HEK293 (cell line): Measurements from ENCODE around the gene BYSL.

Source experiments
- CTCF ChIA-PET: fragments of 350-600 bp; formaldehyde crosslinking; extraction: SDS; loops from one replicate; lab custom pipeline; 2021; ENCODE audit warnings: antibody characterized with exemption; lab: Yijun Ruan, JAX
- POLR2A ChIA-PET: fragments of 300-600 bp; formaldehyde crosslinking; extraction: SDS; loops from one replicate; lab custom pipeline; 2020; ENCODE audit warnings: antibody characterized with exemption, inconsistent platforms; lab: Yijun Ruan, JAX
- H3K27ac ChIP-seq: fragments of 200-500 bp; sonication (Bioruptor generic); 2 replicates; pipeline ENCODE4 v1.5.1; 2014; ENCODE audit warnings: low read depth, low read length, control low read depth, inconsistent platforms; ENCODE audit errors: extremely low read depth
- H3K36me3 ChIP-seq, 2 experiments: fragments of 200-500 bp in 1 of 2; sonication (Bioruptor generic) in 1 of 2; 1 replicate in 1 of 2; 2 replicates in 1 of 2; pipeline ENCODE4 v1.5.1; 2014 to 2017; ENCODE audit warnings: inconsistent platforms in 2 of 2, low read length in 2 of 2; ENCODE audit not compliant: control insufficient read depth in 2 of 2, insufficient read depth in 1 of 2
- H3K4me1 ChIP-seq: fragments of 200-500 bp; sonication (Bioruptor generic); 2 replicates; pipeline ENCODE4 v1.5.1; 2014; ENCODE audit warnings: mild to moderate bottlenecking, low read length, inconsistent platforms; ENCODE audit not compliant: control insufficient read depth, insufficient read depth
- H3K4me3 ChIP-seq: 2 replicates; pipeline ENCODE4 v1.5.1; 2011; ENCODE audit warnings: low read depth, mild to moderate bottlenecking, control low read depth, low read length, moderate library complexity
- H3K9me3 ChIP-seq: fragments of 200-500 bp; sonication (Bioruptor generic); 2 replicates; pipeline ENCODE4 v1.5.1; 2014; ENCODE audit warnings: low read depth, low read length, inconsistent platforms; ENCODE audit not compliant: control insufficient read depth, insufficient read depth
- BCL11B ChIP-seq: fragments of 450-650 bp; formaldehyde crosslinking; IDR thresholded peaks from 2 replicates; pipeline ENCODE4 v1.5.1; 2016; ENCODE audit warnings: low read depth, missing biosample characterization, missing genetic modification characterization
- CTCF ChIP-seq: fragments of 450-650 bp; formaldehyde crosslinking; IDR thresholded peaks from 2 replicates; pipeline ENCODE4 v1.5.1; 2016; ENCODE audit warnings: missing biosample characterization, missing genetic modification characterization
- FEZF1 ChIP-seq: fragments of 450-650 bp; formaldehyde crosslinking; IDR thresholded peaks from 2 replicates; pipeline ENCODE4 v1.5.1; 2016; ENCODE audit warnings: missing biosample characterization, missing genetic modification characterization
- IKZF3 ChIP-seq: fragments of 450-650 bp; IDR thresholded peaks from 2 replicates; pipeline ENCODE4 v1.5.0; 2018; ENCODE audit warnings: missing biosample characterization, mild to moderate bottlenecking, missing genetic modification characterization, moderate library complexity
- PRDM1 ChIP-seq: fragments of 450-650 bp; formaldehyde crosslinking; IDR thresholded peaks from 2 replicates; pipeline ENCODE4; 2016; ENCODE audit warnings: missing biosample characterization, missing genetic modification characterization
- PRDM4 ChIP-seq: fragments of 450-650 bp; formaldehyde crosslinking; IDR thresholded peaks from 2 replicates; pipeline ENCODE4 v1.5.1; 2017; ENCODE audit warnings: missing biosample characterization, missing genetic modification characterization
- SP2 ChIP-seq: fragments of 450-650 bp; formaldehyde crosslinking; IDR thresholded peaks from 2 replicates; pipeline ENCODE4 v1.5.1; 2016; ENCODE audit warnings: missing biosample characterization, missing genetic modification characterization
- ZBTB17 ChIP-seq: fragments of 450-650 bp; formaldehyde crosslinking; IDR thresholded peaks from 2 replicates; pipeline ENCODE4 v1.5.1; 2016; ENCODE audit warnings: missing biosample characterization, missing genetic modification characterization
- ZBTB48 ChIP-seq: fragments of 450-650 bp; formaldehyde crosslinking; IDR thresholded peaks from 2 replicates; pipeline ENCODE4 v1.5.1; 2016; ENCODE audit warnings: missing biosample characterization, missing genetic modification characterization
- ZFHX2 ChIP-seq: fragments of 450-650 bp; formaldehyde crosslinking; conservative IDR thresholded peaks from 2 replicates; pipeline ENCODE4 v1.5.1; 2016; ENCODE audit warnings: missing biosample characterization, missing genetic modification characterization
- ZNF114 ChIP-seq: fragments of 450-650 bp; formaldehyde crosslinking; IDR thresholded peaks from 2 replicates; pipeline ENCODE4 v1.5.0; 2017; ENCODE audit warnings: missing biosample characterization, missing genetic modification characterization
- ZNF214 ChIP-seq: fragments of 450-650 bp; formaldehyde crosslinking; IDR thresholded peaks from 2 replicates; pipeline ENCODE4 v1.5.1; 2017; ENCODE audit warnings: missing biosample characterization, mild to moderate bottlenecking, missing genetic modification characterization, borderline replicate concordance
- ZNF24 ChIP-seq: fragments of 450-650 bp; formaldehyde crosslinking; IDR thresholded peaks from 2 replicates; pipeline ENCODE4 v1.5.1; 2016; ENCODE audit warnings: missing biosample characterization, missing genetic modification characterization
- ZNF416 ChIP-seq: fragments of 450-650 bp; formaldehyde crosslinking; IDR thresholded peaks from 2 replicates; pipeline ENCODE4 v1.5.1; 2016; ENCODE audit warnings: missing biosample characterization, missing genetic modification characterization
- ZNF571 ChIP-seq: fragments of 450-650 bp; formaldehyde crosslinking; IDR thresholded peaks from 2 replicates; pipeline ENCODE4 v1.5.0; 2017; ENCODE audit warnings: missing biosample characterization, missing genetic modification characterization
- ZNF600 ChIP-seq: fragments of 450-650 bp; formaldehyde crosslinking; IDR thresholded peaks from 2 replicates; pipeline ENCODE4 v1.5.1; 2016; ENCODE audit warnings: missing biosample characterization, missing genetic modification characterization
- ZNF621 ChIP-seq: fragments of 450-650 bp; formaldehyde crosslinking; IDR thresholded peaks from 2 replicates; pipeline ENCODE4 v1.5.1; 2017; ENCODE audit warnings: missing biosample characterization, missing genetic modification characterization
- ZNF623 ChIP-seq: fragments of 450-650 bp; formaldehyde crosslinking; IDR thresholded peaks from 2 replicates; pipeline ENCODE4 v1.5.1; 2016; ENCODE audit warnings: missing biosample characterization, missing genetic modification characterization
- ZSCAN30 ChIP-seq: fragments of 450-650 bp; IDR thresholded peaks from 2 replicates; pipeline ENCODE4 v1.5.1; 2018; ENCODE audit warnings: missing biosample characterization, mild to moderate bottlenecking, missing genetic modification characterization, moderate library complexity
- TF ChIP-seq, protein P1 (sequence below): fragments of 450-650 bp; formaldehyde crosslinking; IDR thresholded peaks from 2 replicates; pipeline ENCODE4 v1.5.1; 2016; ENCODE audit warnings: missing biosample characterization, missing genetic modification characterization
- TF ChIP-seq, protein P2 (sequence below): fragments of 450-650 bp; formaldehyde crosslinking; IDR thresholded peaks from 2 replicates; pipeline ENCODE4 v1.5.1; 2016; ENCODE audit warnings: missing biosample characterization, missing genetic modification characterization
- TF ChIP-seq, protein P3 (sequence below): IDR thresholded peaks from 2 replicates; pipeline ENCODE4 v1.6.1; 2011; ENCODE audit warnings: mild to moderate bottlenecking, low read depth, low read length, borderline replicate concordance
- TF ChIP-seq, protein P4 (sequence below): fragments of 450-650 bp; formaldehyde crosslinking; IDR thresholded peaks from 2 replicates; pipeline ENCODE4 v1.5.1; 2016; ENCODE audit warnings: missing biosample characterization, missing genetic modification characterization, low read depth

Gene BYSL

GRCh38 chr6:41938590-41939175 lies 17.4 kb downstream of the BYSL start:
- Histone ChIP-seq H3K4me1 (peaks cover 20% of the 10 kb centered on the region), H3K36me3 (peaks cover 6 to 48% of the 10 kb centered on the region in 2 experiments), H3K9me3 (no peaks in the 10 kb centered on the region), H3K4me3 (no peak overlapping the region), H3K27ac (no peak overlapping the region)
- CTCF ChIA-PET, result interaction anchor here (0.6 to 13.4 kb wide), 16 partner anchors 9 to 373 kb away, joined by 3 to 160 read pairs (median 4); partner anchors contain the start of genes BYSL, MED20 and TOMM6
- POLR2A ChIA-PET, result interaction anchor here (0.6 to 3.3 kb wide), 5 partner anchors 11 to 1626 kb away, joined by 3 to 19 read pairs (median 4); partner anchors contain the start of genes BYSL and MED20
- TF ChIP-seq IKZF3 (tag by site-specific recombination) (peak; percentile 45; the same call in 1 of the 2 replicates), ZSCAN30 (tag by site-specific recombination) (no peak), CTCF (tag by site-specific recombination) (peak; percentile 65), ZNF623 (tag by site-specific recombination) (no peak), ZFHX2 (tag by site-specific recombination) (0 out of 2 replicates have a peak, but pooled peaks have one; percentile 12), ZNF214 (tag by site-specific recombination) (no peak), ZNF416 (no peak), FEZF1 (tag by site-specific recombination) (no peak), ZBTB17 (no peak), ZNF621 (tag by site-specific recombination) (no peak)
- TF ChIP-seq, protein P1, sequence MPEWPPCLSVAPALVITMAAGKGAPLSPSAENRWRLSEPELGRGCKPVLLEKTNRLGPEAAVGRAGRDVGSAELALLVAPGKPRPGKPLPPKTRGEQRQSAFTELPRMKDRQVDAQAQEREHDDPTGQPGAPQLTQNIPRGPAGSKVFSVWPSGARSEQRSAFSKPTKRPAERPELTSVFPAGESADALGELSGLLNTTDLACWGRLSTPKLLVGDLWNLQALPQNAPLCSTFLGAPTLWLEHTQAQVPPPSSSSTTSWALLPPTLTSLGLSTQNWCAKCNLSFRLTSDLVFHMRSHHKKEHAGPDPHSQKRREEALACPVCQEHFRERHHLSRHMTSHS (tag by site-specific recombination), result no peak

DNA sequence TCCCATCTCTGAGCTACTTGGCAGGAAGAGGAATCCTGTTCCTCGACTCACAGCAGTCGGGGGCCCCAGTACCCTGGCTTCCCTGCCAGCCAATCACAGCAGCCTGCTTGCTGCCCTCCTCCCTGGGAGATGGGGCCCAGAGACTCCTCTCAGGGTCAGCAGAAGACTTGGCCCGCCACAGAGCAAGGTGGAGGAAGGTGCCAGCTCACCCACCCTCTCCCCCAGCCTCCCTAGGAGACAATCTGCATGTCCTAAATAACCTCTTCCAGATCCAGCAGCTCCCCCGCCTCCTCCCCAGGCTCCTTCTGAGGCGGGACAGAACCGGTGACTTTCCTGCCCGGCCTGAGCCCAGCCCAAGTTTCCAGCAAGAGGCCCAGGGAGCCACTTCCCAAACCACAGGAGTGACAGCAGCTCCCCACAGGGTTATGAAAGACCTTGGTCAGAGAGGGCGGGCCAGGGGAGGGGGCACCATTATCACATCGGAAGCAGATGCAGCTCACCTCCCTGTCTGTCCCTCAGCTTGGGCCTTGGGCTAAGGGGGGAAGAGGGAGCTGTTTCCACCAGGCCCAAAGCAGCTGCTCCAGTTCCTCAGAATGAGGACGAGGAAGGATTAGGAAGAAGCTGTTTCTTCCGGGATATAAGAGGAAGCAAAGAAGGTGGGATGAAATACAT lies 18.0 kb downstream of the BYSL start:
- ChIA-PET POLR2A (interaction anchor here (0.5 to 3.3 kb wide), 8 partner anchors 11 to 1625 kb away, joined by 3 to 19 read pairs (median 4); partner anchors contain the start of genes BYSL, MED20 and TAF8), CTCF (interaction anchor here (0.6 to 13.4 kb wide), 17 partner anchors 9 to 372 kb away, joined by 3 to 160 read pairs (median 4); partner anchors contain the start of genes BYSL, MED20 and TOMM6)
- no peak overlapping the region; the same call in 1 of the 2 replicates for H3K27ac ChIP-seq
- peaks cover 1 to 42% of the 10 kb centered on the region in 2 experiments for H3K36me3 ChIP-seq
- H3K4me1 ChIP-seq, result peaks cover 20% of the 10 kb centered on the region
- H3K9me3 ChIP-seq, result no peaks in the 10 kb centered on the region
- H3K4me3 ChIP-seq, result no peak overlapping the region
- TF ChIP-seq BCL11B (tag by site-specific recombination) (no peak), ZNF600 (tag by site-specific recombination) (0 out of 2 replicates have a peak, but pooled peaks have one; percentile 79), ZBTB48 (tag by site-specific recombination) (peak; percentile 54; the same call in 1 of the 2 replicates), ZNF24 (tag by site-specific recombination) (no peak), ZNF114 (no peak), SP2 (tag by site-specific recombination) (peak; percentile 74), PRDM4 (tag by site-specific recombination) (no peak), ZNF571 (tag by site-specific recombination) (no peak), PRDM1 (tag by site-specific recombination) (no peak)
- TF ChIP-seq, protein P2, sequence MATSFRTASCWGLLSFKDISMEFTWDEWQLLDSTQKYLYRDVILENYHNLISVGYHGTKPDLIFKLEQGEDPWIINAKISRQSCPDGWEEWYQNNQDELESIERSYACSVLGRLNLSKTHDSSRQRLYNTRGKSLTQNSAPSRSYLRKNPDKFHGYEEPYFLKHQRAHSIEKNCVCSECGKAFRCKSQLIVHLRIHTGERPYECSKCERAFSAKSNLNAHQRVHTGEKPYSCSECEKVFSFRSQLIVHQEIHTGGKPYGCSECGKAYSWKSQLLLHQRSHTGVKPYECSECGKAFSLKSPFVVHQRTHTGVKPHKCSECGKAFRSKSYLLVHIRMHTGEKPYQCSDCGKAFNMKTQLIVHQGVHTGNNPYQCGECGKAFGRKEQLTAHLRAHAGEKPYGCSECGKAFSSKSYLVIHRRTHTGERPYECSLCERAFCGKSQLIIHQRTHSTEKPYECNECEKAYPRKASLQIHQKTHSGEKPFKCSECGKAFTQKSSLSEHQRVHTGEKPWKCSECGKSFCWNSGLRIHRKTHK (tag by site-specific recombination), result no peak
- TF ChIP-seq, protein P3, sequence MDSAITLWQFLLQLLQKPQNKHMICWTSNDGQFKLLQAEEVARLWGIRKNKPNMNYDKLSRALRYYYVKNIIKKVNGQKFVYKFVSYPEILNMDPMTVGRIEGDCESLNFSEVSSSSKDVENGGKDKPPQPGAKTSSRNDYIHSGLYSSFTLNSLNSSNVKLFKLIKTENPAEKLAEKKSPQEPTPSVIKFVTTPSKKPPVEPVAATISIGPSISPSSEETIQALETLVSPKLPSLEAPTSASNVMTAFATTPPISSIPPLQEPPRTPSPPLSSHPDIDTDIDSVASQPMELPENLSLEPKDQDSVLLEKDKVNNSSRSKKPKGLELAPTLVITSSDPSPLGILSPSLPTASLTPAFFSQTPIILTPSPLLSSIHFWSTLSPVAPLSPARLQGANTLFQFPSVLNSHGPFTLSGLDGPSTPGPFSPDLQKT, result no peak
- TF ChIP-seq, protein P4, sequence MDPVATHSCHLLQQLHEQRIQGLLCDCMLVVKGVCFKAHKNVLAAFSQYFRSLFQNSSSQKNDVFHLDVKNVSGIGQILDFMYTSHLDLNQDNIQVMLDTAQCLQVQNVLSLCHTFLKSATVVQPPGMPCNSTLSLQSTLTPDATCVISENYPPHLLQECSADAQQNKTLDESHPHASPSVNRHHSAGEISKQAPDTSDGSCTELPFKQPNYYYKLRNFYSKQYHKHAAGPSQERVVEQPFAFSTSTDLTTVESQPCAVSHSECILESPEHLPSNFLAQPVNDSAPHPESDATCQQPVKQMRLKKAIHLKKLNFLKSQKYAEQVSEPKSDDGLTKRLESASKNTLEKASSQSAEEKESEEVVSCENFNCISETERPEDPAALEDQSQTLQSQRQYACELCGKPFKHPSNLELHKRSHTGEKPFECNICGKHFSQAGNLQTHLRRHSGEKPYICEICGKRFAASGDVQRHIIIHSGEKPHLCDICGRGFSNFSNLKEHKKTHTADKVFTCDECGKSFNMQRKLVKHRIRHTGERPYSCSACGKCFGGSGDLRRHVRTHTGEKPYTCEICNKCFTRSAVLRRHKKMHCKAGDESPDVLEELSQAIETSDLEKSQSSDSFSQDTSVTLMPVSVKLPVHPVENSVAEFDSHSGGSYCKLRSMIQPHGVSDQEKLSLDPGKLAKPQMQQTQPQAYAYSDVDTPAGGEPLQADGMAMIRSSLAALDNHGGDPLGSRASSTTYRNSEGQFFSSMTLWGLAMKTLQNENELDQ, result no peak
